H9 (cell line): ENCODE data around the gene TNP2. TPM values are rescaled to one million over a fixed set of nuclear protein-coding genes. Genes with fewer than 3 reads are reported as not detected.

Source experiments
- DNase-seq: peaks from one replicate; pipeline ENCODE4 v3.0.0-alpha.2; 2017
- H2AFZ ChIP-seq: one replicate; pipeline ENCODE4 v1.6.1; 2013; ENCODE audit warnings: mild to moderate bottlenecking, low read length, control low read depth, moderate library complexity
- H2AK5ac ChIP-seq: 2 replicates; pipeline ENCODE4 v1.6.1; 2013; ENCODE audit warnings: low read length, control low read depth, mixed read lengths; ENCODE audit not compliant: insufficient read length
- H2BK120ac ChIP-seq: one replicate; pipeline ENCODE4 v1.6.1; 2013; ENCODE audit warnings: low read depth, mild to moderate bottlenecking, low read length, control low read depth, inconsistent platforms; ENCODE audit not compliant: poor library complexity, severe bottlenecking
- H2BK12ac ChIP-seq: 2 replicates; pipeline ENCODE4 v1.6.1; 2013; ENCODE audit warnings: low read length, control low read depth, mixed read lengths, low read depth; ENCODE audit not compliant: insufficient read length
- H2BK15ac ChIP-seq: 2 replicates; pipeline ENCODE4 v1.6.1; 2013; ENCODE audit warnings: low read depth, low read length, control low read depth
- H2BK20ac ChIP-seq: one replicate; pipeline ENCODE4 v1.6.1; 2013; ENCODE audit warnings: low read depth, mild to moderate bottlenecking, low read length, control low read depth, inconsistent platforms; ENCODE audit not compliant: poor library complexity, severe bottlenecking
- H2BK5ac ChIP-seq: 2 replicates; pipeline ENCODE4 v1.6.1; 2013; ENCODE audit warnings: low read length, control low read depth, mixed read lengths; ENCODE audit not compliant: insufficient read length
- H3K14ac ChIP-seq: 2 replicates; pipeline ENCODE4 v1.6.1; 2013; ENCODE audit warnings: low read length, control low read depth; ENCODE audit not compliant: insufficient read depth
- H3K18ac ChIP-seq: 2 replicates; pipeline ENCODE4 v1.6.1; 2013; ENCODE audit warnings: low read depth, mild to moderate bottlenecking, mixed read lengths, low read length, control low read depth; ENCODE audit not compliant: insufficient read length
- H3K23ac ChIP-seq: 2 replicates; pipeline ENCODE4 v1.6.1; 2013; ENCODE audit warnings: low read length, control low read depth, mixed read lengths, low read depth; ENCODE audit not compliant: insufficient read length
- H3K23me2 ChIP-seq: 2 replicates; pipeline ENCODE4 v1.6.1; 2013; ENCODE audit warnings: low read depth, mild to moderate bottlenecking, mixed read lengths, low read length, control low read depth; ENCODE audit not compliant: insufficient read length, poor library complexity, severe bottlenecking
- H3K27ac ChIP-seq: 2 replicates; pipeline ENCODE4 v1.5.1; 2013; ENCODE audit warnings: low read length, control low read depth, mixed read lengths, low read depth; ENCODE audit not compliant: insufficient read length
- H3K27me3 ChIP-seq: 2 replicates; pipeline ENCODE4 v1.6.1; 2013; ENCODE audit warnings: low read length, control low read depth, inconsistent platforms; ENCODE audit not compliant: insufficient read depth
- H3K4ac ChIP-seq: 2 replicates; pipeline ENCODE4 v1.6.1; 2013; ENCODE audit warnings: low read depth, mild to moderate bottlenecking, control low read depth, inconsistent platforms, low read length, moderate library complexity
- H3K4me1 ChIP-seq: 2 replicates; pipeline ENCODE4 v1.6.1; 2013; ENCODE audit warnings: low read length, control low read depth, inconsistent platforms; ENCODE audit not compliant: insufficient read depth
- H3K4me2 ChIP-seq: 2 replicates; pipeline ENCODE4 v1.6.1; 2013; ENCODE audit warnings: low read length, control low read depth, mixed read lengths; ENCODE audit not compliant: insufficient read length, insufficient read depth
- H3K56ac ChIP-seq: 2 replicates; pipeline ENCODE4 v1.6.1; 2013; ENCODE audit warnings: low read depth, mild to moderate bottlenecking, mixed read lengths, low read length, control low read depth; ENCODE audit not compliant: insufficient read length
- H3K79me1 ChIP-seq: 2 replicates; pipeline ENCODE4 v1.6.1; 2013; ENCODE audit warnings: low read depth, mild to moderate bottlenecking, moderate library complexity, low read length, control low read depth, inconsistent platforms; ENCODE audit not compliant: insufficient read depth, poor library complexity, severe bottlenecking
- H3K79me2 ChIP-seq: 2 replicates; pipeline ENCODE4 v1.6.1; 2013; ENCODE audit warnings: low read length, control low read depth, inconsistent platforms; ENCODE audit not compliant: insufficient read depth
- H3K9ac ChIP-seq: 2 replicates; pipeline ENCODE4 v1.6.1; 2013; ENCODE audit warnings: low read length, control low read depth, mixed read lengths; ENCODE audit not compliant: insufficient read length; ENCODE audit errors: extremely low read depth
- H3K9me3 ChIP-seq: one replicate; pipeline ENCODE4 v1.6.1; 2013; ENCODE audit warnings: low read depth, low read length, inconsistent platforms; ENCODE audit not compliant: control insufficient read depth
- H3T11ph ChIP-seq: one replicate; pipeline ENCODE4 v1.6.1; 2013; ENCODE audit warnings: mild to moderate bottlenecking, low read length, control low read depth, inconsistent platforms
- H4K20me1 ChIP-seq: one replicate; pipeline ENCODE4 v1.6.1; 2013; ENCODE audit not compliant: control insufficient read depth, insufficient read length, insufficient read depth
- H4K5ac ChIP-seq: 2 replicates; pipeline ENCODE4 v1.6.1; 2013; ENCODE audit warnings: low read depth, mild to moderate bottlenecking, mixed read lengths, low read length, control low read depth; ENCODE audit not compliant: insufficient read length
- H4K8ac ChIP-seq: replicated peaks from 2 replicates; pipeline ENCODE4 v1.6.1; 2013; ENCODE audit warnings: low read length, control low read depth, mixed read lengths, low read depth; ENCODE audit not compliant: insufficient read length
- H4K91ac ChIP-seq: 2 replicates; pipeline ENCODE4 v1.6.1; 2013; ENCODE audit warnings: low read depth, mild to moderate bottlenecking, moderate library complexity, mixed read lengths, low read length, control low read depth; ENCODE audit not compliant: insufficient read length
- H3K27ac Mint-ChIP-seq, 3 experiments: 2 replicates in 2 of 3; 3 replicates in 1 of 3; pipeline ENCODE4 v1.8.0; 2020 to 2021; ENCODE audit warnings: mixed read lengths in 3 of 3, mild to moderate bottlenecking in 1 of 3, moderate library complexity in 1 of 3
- H3K27me3 Mint-ChIP-seq: 2 replicates; pipeline ENCODE4 v1.8.0; 2021; ENCODE audit warnings: low read depth, mild to moderate bottlenecking, moderate library complexity, mixed read lengths
- H3K36me3 Mint-ChIP-seq, 3 experiments: 2 replicates in 2 of 3; 3 replicates in 1 of 3; pipeline ENCODE4 v1.8.0; 2020 to 2021; ENCODE audit warnings: low read depth in 3 of 3, mixed read lengths in 3 of 3; ENCODE audit not compliant: insufficient read depth in 1 of 3
- H3K4me1 Mint-ChIP-seq, 2 experiments: 2 replicates each; pipeline ENCODE4 v1.8.0; 2020; ENCODE audit warnings: mixed read lengths in 2 of 2
- H3K4me3 Mint-ChIP-seq, 2 experiments: 2 replicates in 1 of 2; 3 replicates in 1 of 2; pipeline ENCODE4 v1.8.0; 2020 to 2021; ENCODE audit warnings: mild to moderate bottlenecking in 2 of 2, mixed read lengths in 2 of 2, moderate library complexity in 1 of 2
- H3K9me3 Mint-ChIP-seq, 2 experiments: 2 replicates in 1 of 2; 3 replicates in 1 of 2; pipeline ENCODE4 v1.8.0; 2020; ENCODE audit warnings: mild to moderate bottlenecking in 2 of 2, mixed read lengths in 2 of 2, moderate library complexity in 1 of 2
- WGBS: extraction: QIAGEN DNeasy Blood & Tissue Kit; methylation state at CpG from one replicate; pipeline ENCODE4 v1.1.7; 2013; ENCODE audit warnings: missing lambda C conversion rate, low lambda C conversion rate, mixed read lengths; ENCODE audit not compliant: insufficient read length; ENCODE audit errors: extremely low coverage; 5-methylcytosine and 5-hydroxymethylcytosine counted together
- total RNA-seq: library from RNA; stranded (reverse); gene quantifications from 2 replicates; pipeline ENCODE4 v1.2.1, GENCODE V29; 2021
- TF ChIP-seq, protein P1 (sequence below): fragments of 200-600 bp; sonication (generic); conservative IDR thresholded peaks from 3 replicates; pipeline ENCODE4 v1.8.0; 2021; ENCODE audit warnings: antibody characterized with exemption, mild to moderate bottlenecking

TNP2 gene
- total RNA-seq, 1 experiment from 2014 or later: not detected

DNA sequence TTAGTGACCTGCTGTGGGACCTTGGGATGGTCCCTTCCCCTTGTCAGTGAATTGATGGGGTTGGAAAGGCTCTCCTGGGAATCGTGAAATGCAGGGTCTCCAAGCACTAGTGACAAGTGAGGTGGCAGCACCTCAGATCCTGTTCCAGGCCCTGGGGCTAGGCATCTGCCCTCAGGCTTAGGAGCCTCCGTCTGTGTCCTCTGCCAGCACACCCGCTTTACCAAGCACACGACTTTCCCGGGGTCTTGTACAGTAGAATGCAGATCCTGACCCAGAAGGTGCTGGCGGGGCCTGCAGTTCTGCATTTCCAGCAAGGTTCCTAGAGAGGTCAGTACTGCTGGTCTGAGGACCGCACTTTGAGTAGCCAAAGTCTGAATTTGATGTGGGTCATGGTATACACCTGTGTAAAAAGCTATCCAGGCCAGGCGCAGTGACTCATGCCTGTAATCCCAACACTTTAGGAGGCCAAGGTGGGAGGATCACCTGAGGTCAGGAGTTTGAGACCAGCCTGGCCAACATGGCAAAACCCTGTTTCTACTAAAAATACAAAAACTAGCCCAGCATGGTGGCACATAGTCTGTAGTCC, 45.3 kb upstream of the TNP2 start:
- Histone ChIP-seq H4K20me1 (no peaks in the 10 kb centered on the region), H2AK5ac (no peak overlapping the region), H3K4ac (no peak overlapping the region; the same call in 1 of the 2 replicates), H3K23me2 (no peaks in the 10 kb centered on the region), H3K4me2 (no peak overlapping the region), H2BK120ac (no peak overlapping the region), H2BK5ac (no peak overlapping the region), H3K23ac (no peak overlapping the region), H2BK12ac (peak overlapping the region; percentile 25), H3K56ac (no peak overlapping the region), H3K79me2 (no peaks in the 10 kb centered on the region), H3T11ph (no peak overlapping the region), H2BK20ac (no peak overlapping the region), H4K91ac (no peak overlapping the region), H3K27me3 (no peaks in the 10 kb centered on the region), H4K5ac (no peak overlapping the region), H3K79me1 (no peaks in the 10 kb centered on the region), H3K9me3 (no peaks in the 10 kb centered on the region), H3K9ac (no peak overlapping the region), H2AFZ (no peak overlapping the region), H4K8ac (no peak overlapping the region), H2BK15ac (no peak overlapping the region), H3K4me1 (peaks cover 6% of the 10 kb centered on the region; the same call in 1 of the 2 replicates), H3K18ac (no peak overlapping the region), H3K27ac (peak overlapping the region; percentile 59), H3K14ac (no peak overlapping the region; the same call in 1 of the 2 replicates)
- DNase-seq: no peak
- peaks cover 5 to 6% (median 5%) of the 10 kb centered on the region in 3 experiments; a peak in 4 of 7 replicates for H3K36me3 Mint-ChIP-seq
- peak overlapping the region in 1 of 2 experiments; percentile 48; a peak in 1 of 5 replicates for H3K4me3 Mint-ChIP-seq
- no CpG with 5 or more reads among the region's 8 CpGs for WGBS
- H3K27ac Mint-ChIP-seq: peak overlapping the region; percentile 70 to 98 (median 86); a peak in 5 of 7 replicates
- peaks cover 0 to 4% of the 10 kb centered on the region in 2 experiments; a peak in 2 of 5 replicates for H3K9me3 Mint-ChIP-seq
- H3K27me3 Mint-ChIP-seq: no peaks in the 10 kb centered on the region; the same call in 1 of the 2 replicates
- H3K4me1 Mint-ChIP-seq: peaks cover 50 to 55% of the 10 kb centered on the region in 2 experiments
- TF ChIP-seq, protein P1, sequence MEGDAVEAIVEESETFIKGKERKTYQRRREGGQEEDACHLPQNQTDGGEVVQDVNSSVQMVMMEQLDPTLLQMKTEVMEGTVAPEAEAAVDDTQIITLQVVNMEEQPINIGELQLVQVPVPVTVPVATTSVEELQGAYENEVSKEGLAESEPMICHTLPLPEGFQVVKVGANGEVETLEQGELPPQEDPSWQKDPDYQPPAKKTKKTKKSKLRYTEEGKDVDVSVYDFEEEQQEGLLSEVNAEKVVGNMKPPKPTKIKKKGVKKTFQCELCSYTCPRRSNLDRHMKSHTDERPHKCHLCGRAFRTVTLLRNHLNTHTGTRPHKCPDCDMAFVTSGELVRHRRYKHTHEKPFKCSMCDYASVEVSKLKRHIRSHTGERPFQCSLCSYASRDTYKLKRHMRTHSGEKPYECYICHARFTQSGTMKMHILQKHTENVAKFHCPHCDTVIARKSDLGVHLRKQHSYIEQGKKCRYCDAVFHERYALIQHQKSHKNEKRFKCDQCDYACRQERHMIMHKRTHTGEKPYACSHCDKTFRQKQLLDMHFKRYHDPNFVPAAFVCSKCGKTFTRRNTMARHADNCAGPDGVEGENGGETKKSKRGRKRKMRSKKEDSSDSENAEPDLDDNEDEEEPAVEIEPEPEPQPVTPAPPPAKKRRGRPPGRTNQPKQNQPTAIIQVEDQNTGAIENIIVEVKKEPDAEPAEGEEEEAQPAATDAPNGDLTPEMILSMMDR: no peak
